ENCODE data around the gene NPAS2.

Gene NPAS2

DNA sequence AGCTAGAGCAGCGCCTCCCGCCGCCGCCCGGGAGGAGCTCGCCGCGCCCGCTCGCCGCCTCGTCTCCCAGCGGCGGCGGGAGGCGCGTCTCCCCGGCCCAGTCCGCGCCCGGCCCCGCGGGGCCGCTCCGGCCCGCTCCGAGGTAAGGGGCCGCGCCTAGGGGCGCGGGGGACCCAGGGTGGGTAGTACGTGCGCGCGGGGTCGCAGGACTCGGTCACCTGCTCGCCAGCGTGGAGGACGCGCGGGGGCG is 259 bp downstream of the NPAS2 start:
- H3K36me3 ChIP-seq (ENCODE audit: insufficient read depth, low read length) = no peaks in the 10 kb centered on the region
- no peaks in the 10 kb centered on the region for H3F3A ChIP-seq (ENCODE audit: low read depth)
- no peak overlapping the region for H2AFZ ChIP-seq (ENCODE audit: low read length)
- no peaks in the 10 kb centered on the region for H3K9me3 ChIP-seq (ENCODE audit: insufficient read depth, low read depth, low read length)
- H4K20me1 ChIP-seq (ENCODE audit: insufficient read depth, low read length, poor library complexity, severe bottlenecking) = no peaks in the 10 kb centered on the region
- no peaks in the 10 kb centered on the region for H3K4me1 ChIP-seq (ENCODE audit: insufficient read depth, low read length, poor library complexity, severe bottlenecking)
- H3K79me2 ChIP-seq (ENCODE audit: insufficient read depth, low read length) = no peaks in the 10 kb centered on the region
- H3K4me2 ChIP-seq (ENCODE audit: low read depth, low read length, poor library complexity, severe bottlenecking) = no peak overlapping the region
- no peak overlapping the region for H3K4me3 ChIP-seq (ENCODE audit: low read length, poor library complexity, severe bottlenecking)
- no peak overlapping the region for H3K9ac ChIP-seq (ENCODE audit: low read depth, low read length, poor library complexity, severe bottlenecking)
- TF ChIP-seq EZH2phosphoT487 (IDR thresholded peaks at IDR 0.05; ENCODE audit: borderline replicate concordance) = no peak
- TF ChIP-seq, protein P1, sequence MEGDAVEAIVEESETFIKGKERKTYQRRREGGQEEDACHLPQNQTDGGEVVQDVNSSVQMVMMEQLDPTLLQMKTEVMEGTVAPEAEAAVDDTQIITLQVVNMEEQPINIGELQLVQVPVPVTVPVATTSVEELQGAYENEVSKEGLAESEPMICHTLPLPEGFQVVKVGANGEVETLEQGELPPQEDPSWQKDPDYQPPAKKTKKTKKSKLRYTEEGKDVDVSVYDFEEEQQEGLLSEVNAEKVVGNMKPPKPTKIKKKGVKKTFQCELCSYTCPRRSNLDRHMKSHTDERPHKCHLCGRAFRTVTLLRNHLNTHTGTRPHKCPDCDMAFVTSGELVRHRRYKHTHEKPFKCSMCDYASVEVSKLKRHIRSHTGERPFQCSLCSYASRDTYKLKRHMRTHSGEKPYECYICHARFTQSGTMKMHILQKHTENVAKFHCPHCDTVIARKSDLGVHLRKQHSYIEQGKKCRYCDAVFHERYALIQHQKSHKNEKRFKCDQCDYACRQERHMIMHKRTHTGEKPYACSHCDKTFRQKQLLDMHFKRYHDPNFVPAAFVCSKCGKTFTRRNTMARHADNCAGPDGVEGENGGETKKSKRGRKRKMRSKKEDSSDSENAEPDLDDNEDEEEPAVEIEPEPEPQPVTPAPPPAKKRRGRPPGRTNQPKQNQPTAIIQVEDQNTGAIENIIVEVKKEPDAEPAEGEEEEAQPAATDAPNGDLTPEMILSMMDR (conservative IDR thresholded peaks at IDR 0.05; ENCODE audit: low read length) = no peak
- no peaks in the 10 kb centered on the region for H3K27me3 ChIP-seq (ENCODE audit: insufficient read depth, low read length, poor library complexity, severe bottlenecking)
- no peaks in the 10 kb centered on the region for H3K9me2 ChIP-seq (replicated peaks; ENCODE audit: low read depth, low read length)

DNA sequence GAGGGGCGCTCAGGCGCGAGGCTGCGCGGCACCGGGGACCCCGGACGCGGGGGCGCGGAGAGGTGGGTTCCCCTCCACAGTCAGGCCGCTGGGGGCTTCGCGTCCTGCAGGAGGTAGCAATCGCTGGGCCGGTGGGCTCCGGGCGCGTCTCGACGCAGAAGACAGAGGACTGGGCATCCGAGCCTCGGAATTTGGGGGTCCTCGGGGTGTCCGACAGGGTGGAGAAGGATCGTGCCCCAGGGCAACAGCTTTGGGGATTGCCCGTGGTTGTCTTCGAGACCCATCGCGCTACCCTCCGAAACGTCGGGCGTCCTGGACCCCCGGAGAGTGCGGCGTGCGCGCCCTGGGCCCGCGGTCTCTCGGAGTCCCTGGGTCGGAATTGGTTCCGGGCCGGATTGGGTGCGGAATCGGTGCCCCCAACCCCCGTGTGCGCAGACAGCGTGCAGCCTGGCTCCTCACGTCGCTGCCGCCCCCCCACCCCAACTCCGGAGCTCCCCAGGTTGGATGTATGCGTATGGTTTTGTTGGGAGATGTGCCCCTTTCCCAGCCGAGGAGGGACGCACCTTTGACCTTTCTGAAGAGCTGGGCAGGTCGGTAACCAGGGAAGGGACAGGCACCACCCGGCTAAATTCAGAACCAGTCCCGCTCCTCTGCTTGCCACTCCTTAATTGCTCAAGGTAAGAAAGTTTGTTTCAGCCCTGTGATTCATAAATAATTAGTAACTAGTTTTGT is 750 bp downstream of the NPAS2 start:
- TF ChIP-seq, protein P1 (conservative IDR thresholded peaks at IDR 0.05; ENCODE audit: low read length) = no peak
- TF ChIP-seq EZH2phosphoT487 (IDR thresholded peaks at IDR 0.05; ENCODE audit: borderline replicate concordance) = no peak
- Histone ChIP-seq H3K27me3 (ENCODE audit: insufficient read depth, low read length, poor library complexity, severe bottlenecking) (no peaks in the 10 kb centered on the region), H3K9ac (ENCODE audit: low read depth, low read length, poor library complexity, severe bottlenecking) (no peak overlapping the region), H3K4me2 (ENCODE audit: low read depth, low read length, poor library complexity, severe bottlenecking) (no peak overlapping the region), H4K20me1 (ENCODE audit: insufficient read depth, low read length, poor library complexity, severe bottlenecking) (no peaks in the 10 kb centered on the region), H3K79me2 (ENCODE audit: insufficient read depth, low read length) (no peaks in the 10 kb centered on the region), H3F3A (ENCODE audit: low read depth) (no peaks in the 10 kb centered on the region), H3K4me1 (ENCODE audit: insufficient read depth, low read length, poor library complexity, severe bottlenecking) (no peaks in the 10 kb centered on the region), H3K4me3 (ENCODE audit: low read length, poor library complexity, severe bottlenecking) (no peak overlapping the region), H3K9me3 (ENCODE audit: insufficient read depth, low read depth, low read length) (no peaks in the 10 kb centered on the region), H2AFZ (ENCODE audit: low read length) (no peak overlapping the region), H3K36me3 (ENCODE audit: insufficient read depth, low read length) (no peaks in the 10 kb centered on the region), H3K9me2 (replicated peaks; ENCODE audit: low read depth, low read length) (no peaks in the 10 kb centered on the region)

DNA sequence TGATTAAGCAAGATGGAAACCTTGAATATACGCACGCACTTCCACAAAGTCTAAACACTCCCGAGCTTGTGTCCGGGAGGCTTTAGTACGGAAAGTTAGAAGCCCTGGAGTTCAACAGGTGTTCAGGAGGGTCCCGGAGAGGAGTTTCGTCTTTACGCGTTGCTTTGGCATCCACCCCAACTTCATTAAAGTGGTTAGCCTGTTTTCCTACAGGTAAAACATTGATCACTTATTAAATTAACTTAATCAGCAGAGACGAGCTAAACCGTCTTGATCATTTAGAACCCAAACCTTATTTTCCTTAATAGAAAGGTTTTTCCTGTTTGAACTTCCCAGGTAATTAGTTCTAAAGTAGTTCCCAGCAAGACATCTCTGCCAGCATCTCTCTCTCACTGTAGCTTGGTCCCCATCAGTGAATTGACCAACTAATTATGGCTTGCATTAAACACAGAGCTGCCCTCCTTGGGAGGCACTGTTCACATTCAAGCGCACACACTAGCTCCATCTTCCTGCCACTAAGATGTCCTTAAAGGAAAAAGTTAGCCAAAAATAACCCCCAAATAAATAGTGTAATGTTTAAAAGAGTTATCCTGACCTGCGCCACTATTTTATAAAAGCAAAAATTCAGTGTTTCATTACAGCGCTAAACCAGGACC is 1.4 kb downstream of the NPAS2 start:
- H3K9ac ChIP-seq (ENCODE audit: low read depth, low read length, poor library complexity, severe bottlenecking) = no peak overlapping the region
- no peak overlapping the region for H2AFZ ChIP-seq (ENCODE audit: low read length)
- H3K27me3 ChIP-seq (ENCODE audit: insufficient read depth, low read length, poor library complexity, severe bottlenecking) = no peaks in the 10 kb centered on the region
- H4K20me1 ChIP-seq (ENCODE audit: insufficient read depth, low read length, poor library complexity, severe bottlenecking) = no peaks in the 10 kb centered on the region
- no peak overlapping the region for H3K4me2 ChIP-seq (ENCODE audit: low read depth, low read length, poor library complexity, severe bottlenecking)
- H3K36me3 ChIP-seq (ENCODE audit: insufficient read depth, low read length) = no peaks in the 10 kb centered on the region
- no peak for TF ChIP-seq EZH2phosphoT487 (IDR thresholded peaks at IDR 0.05; ENCODE audit: borderline replicate concordance)
- TF ChIP-seq, protein P1 (conservative IDR thresholded peaks at IDR 0.05; ENCODE audit: low read length) = no peak
- no peak overlapping the region for H3K4me3 ChIP-seq (ENCODE audit: low read length, poor library complexity, severe bottlenecking)
- no peaks in the 10 kb centered on the region for H3K9me3 ChIP-seq (ENCODE audit: insufficient read depth, low read depth, low read length)
- no peaks in the 10 kb centered on the region for H3K79me2 ChIP-seq (ENCODE audit: insufficient read depth, low read length)
- no peaks in the 10 kb centered on the region for H3K9me2 ChIP-seq (replicated peaks; ENCODE audit: low read depth, low read length)
- no peaks in the 10 kb centered on the region for H3K4me1 ChIP-seq (ENCODE audit: insufficient read depth, low read length, poor library complexity, severe bottlenecking)
- H3F3A ChIP-seq (ENCODE audit: low read depth) = no peaks in the 10 kb centered on the region

All from Loucy (cell line).